Natural killer cell (primary cell): ENCODE results near the gene PYGM. TPM values are rescaled to one million over a fixed set of nuclear protein-coding genes. Genes with fewer than 3 reads are reported as not detected.

Experiments
- ATAC-seq, 3 donors: fragments of 150-1000 bp in 2 of 3; fragments of 200-7000 bp in 1 of 3; cut with Tn5 transposase; 1 replicate in 1 of 3; 2 replicates in 2 of 3; pipeline ENCODE4 v1.10.0; 2021; ENCODE audit warnings: mild to moderate bottlenecking in 2 of 3, moderate library complexity in 2 of 3
- DNase-seq, 2 donors: peaks; one replicate each; pipeline versions ENCODE4 v3.0.0 to v3.0.0-alpha.2; 2013 to 2021; ENCODE audit warnings: mixed read lengths in 1 of 2
- H3K27ac ChIP-seq: one replicate; pipeline ENCODE4 v1.5.1; 2013; ENCODE audit warnings: mild to moderate bottlenecking, low read length
- H3K27me3 ChIP-seq: one replicate; pipeline ENCODE4 v1.6.1; 2013; ENCODE audit warnings: low read length; ENCODE audit not compliant: control insufficient read depth, insufficient read depth
- H3K36me3 ChIP-seq: one replicate; pipeline ENCODE4 v1.6.1; 2013; ENCODE audit warnings: low read length; ENCODE audit not compliant: control insufficient read depth, insufficient read depth
- H3K4me1 ChIP-seq: one replicate; pipeline ENCODE4 v1.6.1; 2013; ENCODE audit warnings: low read length; ENCODE audit not compliant: control insufficient read depth, insufficient read depth
- H3K4me3 ChIP-seq: one replicate; pipeline ENCODE4 v1.5.1; 2013; ENCODE audit warnings: low read length
- H3K9me3 ChIP-seq: one replicate; pipeline ENCODE4 v1.6.1; 2013; ENCODE audit warnings: low read length; ENCODE audit not compliant: control insufficient read depth, insufficient read depth
- H3K27ac Mint-ChIP-seq, 2 donors: one replicate each; pipeline ENCODE4 v1.8.0; 2022; ENCODE audit warnings: mild to moderate bottlenecking in 2 of 2, mixed read lengths in 2 of 2, moderate library complexity in 1 of 2
- H3K27me3 Mint-ChIP-seq, 2 donors: one replicate each; pipeline ENCODE4 v1.8.0; 2022; ENCODE audit warnings: low read depth in 2 of 2, mixed read lengths in 2 of 2
- H3K36me3 Mint-ChIP-seq: one replicate; pipeline ENCODE4 v1.8.0; 2022; ENCODE audit warnings: mixed read lengths
- H3K4me1 Mint-ChIP-seq, 2 donors: one replicate each; pipeline ENCODE4 v1.8.0; 2022; ENCODE audit warnings: mixed read lengths in 2 of 2
- H3K4me3 Mint-ChIP-seq: one replicate; pipeline ENCODE4 v1.8.0; 2022; ENCODE audit warnings: mild to moderate bottlenecking, moderate library complexity, mixed read lengths
- H3K9me3 Mint-ChIP-seq, 2 donors: one replicate each; pipeline ENCODE4 v1.8.0; 2022; ENCODE audit warnings: mixed read lengths in 2 of 2
- CTCF ChIP-seq: fragments of 200-600 bp; IDR thresholded peaks from one replicate; pipeline ENCODE4 v1.8.0; 2022; ENCODE audit warnings: antibody characterized with exemption
- WGBS: methylation state at CpG from one replicate; pipeline ENCODE4 v1.1.7; 2013; ENCODE audit warnings: missing lambda C conversion rate; ENCODE audit not compliant: insufficient coverage; 5-methylcytosine and 5-hydroxymethylcytosine counted together
- intact Hi-C: fragments of 100-400 bp; cut with micrococcal nuclease; formaldehyde crosslinking; loops from one replicate; pipeline ENCODE4 v1.14.2; 2022
- total RNA-seq, 4 donors: library from RNA; stranded (reverse); fragments of 120-200 nt in 1 of 4; gene quantifications; one replicate each; pipeline versions ENCODE4 v1.2.3 to v1.2.4, GENCODE V29; 2013 to 2022

PYGM gene
- total RNA-seq, 3 donors from 2014 or later (not counting 1 experiment from before 2014, with no cell fraction given): 4.1 to 8.4 (median 6.1) TPM

GRCh38 chr11:64752175-64752970 lies 7.4 kb downstream of the PYGM start:
- no peak for TF ChIP-seq CTCF
- H3K36me3 Mint-ChIP-seq: no peaks in the 10 kb centered on the region
- DNase-seq: no peak
- no peak overlapping the region for H3K4me3 Mint-ChIP-seq
- H3K27me3 Mint-ChIP-seq: no peaks in the 10 kb centered on the region
- H3K9me3 ChIP-seq: no peaks in the 10 kb centered on the region
- no peaks in the 10 kb centered on the region for H3K9me3 Mint-ChIP-seq
- H3K27me3 ChIP-seq: no peaks in the 10 kb centered on the region
- 91% methylated on average over 14 of the region's 14 CpGs for WGBS
- intact Hi-C loops: no loop called here
- H3K4me1 ChIP-seq: peaks cover 24% of the 10 kb centered on the region
- H3K27ac Mint-ChIP-seq: peak overlapping the region in 1 of 2 donors; percentile 36
- H3K4me1 Mint-ChIP-seq: peaks cover 14 to 26% of the 10 kb centered on the region in 2 donors
- no peak for ATAC-seq
- H3K4me3 ChIP-seq: no peak overlapping the region
- H3K27ac ChIP-seq: no peak overlapping the region
- peaks cover 24% of the 10 kb centered on the region for H3K36me3 ChIP-seq

GRCh38 chr11:64751580-64751979 lies 8.2 kb downstream of the PYGM start:
- Mint-ChIP-seq H3K9me3 (no peaks in the 10 kb centered on the region), H3K36me3 (no peaks in the 10 kb centered on the region), H3K4me3 (no peak overlapping the region), H3K4me1 (peaks cover 16 to 29% of the 10 kb centered on the region in 2 donors), H3K27ac (no peak overlapping the region), H3K27me3 (no peaks in the 10 kb centered on the region)
- intact Hi-C loops: no loop called here
- DNase-seq: no peak
- Histone ChIP-seq H3K27ac (no peak overlapping the region), H3K9me3 (no peaks in the 10 kb centered on the region), H3K36me3 (peaks cover 24% of the 10 kb centered on the region), H3K4me1 (peaks cover 28% of the 10 kb centered on the region), H3K4me3 (no peak overlapping the region), H3K27me3 (no peaks in the 10 kb centered on the region)
- no peak for TF ChIP-seq CTCF
- ATAC-seq: no peak
- 89% methylated on average over 9 of the region's 9 CpGs for WGBS

GRCh38 chr11:64751136-64751535 lies 8.6 kb downstream of the PYGM start:
- no peaks in the 10 kb centered on the region for H3K27me3 ChIP-seq
- Mint-ChIP-seq H3K27me3 (no peaks in the 10 kb centered on the region), H3K9me3 (no peaks in the 10 kb centered on the region), H3K4me3 (no peak overlapping the region), H3K27ac (no peak overlapping the region), H3K4me1 (peaks cover 20 to 34% of the 10 kb centered on the region in 2 donors), H3K36me3 (no peaks in the 10 kb centered on the region)
- no peak overlapping the region for H3K4me3 ChIP-seq
- H3K4me1 ChIP-seq: peaks cover 32% of the 10 kb centered on the region
- WGBS: 82% methylated on average over 9 of the region's 9 CpGs
- H3K36me3 ChIP-seq: peaks cover 24% of the 10 kb centered on the region
- H3K27ac ChIP-seq: no peak overlapping the region
- DNase-seq (no peak), ATAC-seq (peak in 1 of 3 donors; percentile 47)
- no peak for TF ChIP-seq CTCF
- intact Hi-C loops: no loop called here
- H3K9me3 ChIP-seq: no peaks in the 10 kb centered on the region
